Smooth muscle cell of the brain vasculature (primary cell): ENCODE data around the gene POLE3.
"Not testable (repeated sequence)": the region's sequence is repeated elsewhere in the genome, so short reads cannot be mapped to it uniquely, and the experiment has no call there.

Experiments used
- DNase-seq: peaks from one replicate; pipeline ENCODE4 v3.0.0-alpha.2; 2012; ENCODE audit warnings: low read depth, low spot score

Gene POLE3

GRCh38 chr9:113376634-113377567 is 33.6 kb downstream of the POLE3 start, which contains the start of gene HDHD3:
TSS of gene HDHD3 (minus strand) at chr9:113376986. CDS start at chr9:113374354, 2,632 bp downstream.
- DNase-seq = peak; percentile 21

GRCh38 chr9:113375057-113376023 is 35.1 kb downstream of the POLE3 start:
- no peak for DNase-seq

DNA sequence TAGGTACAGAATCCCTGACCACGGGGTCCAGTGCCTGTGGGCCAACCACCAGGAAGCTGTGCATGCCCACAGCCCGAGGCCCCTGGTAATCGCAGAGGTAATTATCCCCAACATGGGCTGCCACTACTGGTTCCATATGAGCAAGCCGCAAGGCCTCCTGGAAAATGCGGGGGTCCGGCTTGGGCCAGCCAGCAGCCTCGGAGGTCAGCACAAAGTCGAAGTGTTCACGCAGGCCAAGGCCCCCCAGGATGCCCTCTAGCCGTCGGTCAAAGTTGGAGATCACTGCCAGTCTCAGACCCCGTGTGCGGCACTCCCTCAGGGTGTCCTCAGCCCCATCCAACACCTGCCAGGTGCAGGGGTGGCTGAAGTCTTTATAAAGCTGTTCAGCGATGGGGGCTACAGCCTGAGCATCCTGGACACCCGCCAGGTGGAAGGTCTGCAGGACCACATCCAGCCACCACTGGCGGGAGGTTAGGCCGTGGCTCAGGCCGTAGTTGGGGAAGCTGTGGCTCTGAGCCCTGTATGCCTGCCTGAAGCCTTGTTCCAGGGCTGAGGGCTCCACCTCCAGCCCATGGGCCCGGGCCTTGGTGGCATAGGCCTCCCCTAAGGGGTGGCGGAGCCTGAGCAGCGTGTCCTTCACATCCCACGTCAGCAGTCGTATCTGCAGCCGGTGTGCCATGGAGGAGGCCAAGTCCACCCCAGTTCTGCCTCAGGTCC is 36.6 kb downstream of the POLE3 start:
- no peak for DNase-seq

DNA sequence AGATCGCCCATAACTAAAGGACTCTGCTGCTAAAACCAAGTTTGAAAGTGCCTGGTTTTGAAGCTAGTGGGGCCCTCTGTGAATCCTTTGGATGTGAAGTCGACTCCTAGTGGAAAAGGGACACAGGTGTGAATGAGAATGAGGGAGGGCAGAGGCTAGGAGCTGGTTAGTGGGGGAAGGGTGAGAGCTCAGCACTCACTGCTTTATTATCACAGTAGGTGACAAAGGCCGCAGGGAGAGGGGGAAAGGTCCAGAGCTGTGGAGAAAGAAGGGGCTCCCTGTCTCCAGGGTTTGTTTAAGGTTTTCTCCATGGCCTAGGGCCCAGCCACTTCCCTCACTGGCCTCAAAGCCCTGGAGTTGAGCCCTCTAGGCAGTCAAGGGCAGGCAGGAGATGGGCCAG is 37.2 kb downstream of the POLE3 start:
- no peak for DNase-seq

GRCh38 chr9:113372059-113372458 is 38.4 kb downstream of the POLE3 start:
- DNase-seq = no peak

DNA sequence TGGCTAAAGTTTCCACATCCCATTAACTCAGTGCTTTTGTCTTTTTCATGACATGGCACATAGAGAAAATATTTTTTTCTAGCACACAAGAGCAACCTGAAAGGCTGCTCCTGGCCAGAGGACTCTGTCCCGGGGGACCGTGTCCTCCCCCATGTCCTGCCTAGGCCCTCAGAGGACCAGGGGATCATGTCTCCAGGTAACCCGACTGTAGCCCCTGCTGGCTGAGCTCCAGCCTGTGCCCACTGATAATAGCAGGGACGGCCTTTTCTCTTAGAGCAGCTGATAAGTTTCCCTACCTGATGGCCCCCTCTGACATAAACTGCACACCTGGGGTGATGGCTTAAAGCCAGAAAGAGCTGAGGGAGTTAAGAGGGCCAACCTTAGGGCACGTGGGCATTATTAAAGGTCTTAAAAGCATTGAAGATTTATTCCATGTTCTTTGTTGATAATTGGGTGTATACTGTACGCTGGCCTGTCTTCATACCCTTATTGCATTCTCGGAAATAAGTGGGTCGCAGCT is 39.6 kb downstream of the POLE3 start:
- DNase-seq = no peak

- DNase-seq = no peak
Measured at GRCh38 chr9:113369855-113370140, 40.7 kb downstream of the POLE3 start.

DNA sequence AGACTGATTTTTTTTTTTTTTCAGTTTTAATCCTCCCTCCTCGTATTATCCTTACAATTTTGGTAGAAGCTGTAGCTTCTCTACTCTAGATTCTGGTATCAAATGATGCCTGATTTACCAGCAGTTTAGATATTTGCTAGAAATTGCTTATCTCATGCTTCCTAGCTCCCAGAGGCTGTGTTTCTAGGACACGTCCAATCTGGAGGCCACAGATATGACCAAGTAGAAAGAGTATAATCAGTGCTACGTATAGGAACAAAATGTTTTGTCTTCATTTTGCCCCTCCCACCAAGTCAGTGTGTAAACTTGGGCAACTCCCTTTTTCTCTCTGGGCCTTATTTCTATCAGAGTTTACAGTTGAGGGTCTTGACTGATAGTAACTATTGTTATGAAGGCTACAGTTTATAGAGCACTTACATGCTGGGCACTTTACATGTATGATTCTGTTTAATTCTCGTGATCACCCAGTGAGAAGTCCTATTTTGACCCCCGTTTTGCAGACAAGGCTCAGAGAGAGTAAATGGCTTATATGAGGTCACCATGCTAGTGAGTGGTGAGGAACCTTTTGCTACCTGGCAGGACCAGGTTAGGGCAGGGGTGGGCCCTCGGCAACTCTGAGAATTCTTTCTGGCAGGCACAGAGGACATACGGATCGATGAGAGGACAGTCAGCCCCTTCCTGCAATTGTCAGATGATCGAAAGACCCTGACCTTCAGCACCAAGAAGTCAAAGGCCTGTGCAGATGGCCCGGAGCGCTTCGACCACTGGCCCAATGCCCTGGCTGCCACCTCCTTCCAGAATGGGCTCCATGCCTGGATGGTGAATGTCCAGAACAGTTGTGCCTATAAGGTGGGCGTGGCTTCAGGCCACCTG is 41.3 kb downstream of the POLE3 start:
- no peak for DNase-seq

GRCh38 chr9:113368348-113368981 is 42.0 kb downstream of the POLE3 start:
- DNase-seq = no peak

GRCh38 chr9:113365652-113366051 is 44.8 kb downstream of the POLE3 start:
- DNase-seq = not testable (repeated sequence)

DNA sequence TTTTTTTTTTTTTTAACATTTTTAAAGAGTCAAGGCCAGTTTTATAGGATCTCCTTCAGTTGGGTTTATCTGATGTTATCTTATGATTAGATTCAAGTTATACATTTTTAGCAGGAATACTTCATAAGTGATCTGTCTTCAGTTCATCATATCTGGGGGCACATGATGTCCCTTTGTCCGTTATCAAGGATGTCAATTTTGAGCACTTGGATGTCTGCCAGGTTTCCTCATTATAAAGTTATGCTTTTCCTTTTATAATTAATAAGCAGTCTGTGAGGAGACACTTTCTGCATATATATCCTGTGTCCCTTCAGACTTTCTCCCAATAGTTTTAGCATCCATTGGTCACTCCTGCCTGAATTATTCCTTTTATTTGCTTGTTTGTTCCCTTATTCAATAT is 45.5 kb downstream of the POLE3 start:
- no peak for DNase-seq

DNA sequence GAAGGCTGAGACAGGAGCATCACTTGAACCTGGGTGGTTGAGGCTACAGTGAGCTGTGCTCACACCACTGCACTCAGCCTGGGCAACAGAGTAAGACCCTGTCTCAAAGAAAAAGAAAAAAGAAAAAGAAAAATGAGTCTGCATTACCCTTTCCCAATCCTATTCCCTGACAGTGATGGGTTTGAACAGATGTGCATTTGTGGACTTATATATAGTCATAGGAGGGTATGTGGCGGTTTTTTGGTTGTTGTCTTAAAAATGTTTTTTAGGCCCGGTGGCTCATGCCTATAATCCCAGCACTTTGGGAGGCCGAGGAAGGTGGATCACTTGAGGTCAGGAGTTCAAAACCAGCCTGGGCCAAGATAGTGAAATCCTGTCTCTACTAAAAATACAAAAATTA is 47.1 kb downstream of the POLE3 start:
- no peak for DNase-seq

DNA sequence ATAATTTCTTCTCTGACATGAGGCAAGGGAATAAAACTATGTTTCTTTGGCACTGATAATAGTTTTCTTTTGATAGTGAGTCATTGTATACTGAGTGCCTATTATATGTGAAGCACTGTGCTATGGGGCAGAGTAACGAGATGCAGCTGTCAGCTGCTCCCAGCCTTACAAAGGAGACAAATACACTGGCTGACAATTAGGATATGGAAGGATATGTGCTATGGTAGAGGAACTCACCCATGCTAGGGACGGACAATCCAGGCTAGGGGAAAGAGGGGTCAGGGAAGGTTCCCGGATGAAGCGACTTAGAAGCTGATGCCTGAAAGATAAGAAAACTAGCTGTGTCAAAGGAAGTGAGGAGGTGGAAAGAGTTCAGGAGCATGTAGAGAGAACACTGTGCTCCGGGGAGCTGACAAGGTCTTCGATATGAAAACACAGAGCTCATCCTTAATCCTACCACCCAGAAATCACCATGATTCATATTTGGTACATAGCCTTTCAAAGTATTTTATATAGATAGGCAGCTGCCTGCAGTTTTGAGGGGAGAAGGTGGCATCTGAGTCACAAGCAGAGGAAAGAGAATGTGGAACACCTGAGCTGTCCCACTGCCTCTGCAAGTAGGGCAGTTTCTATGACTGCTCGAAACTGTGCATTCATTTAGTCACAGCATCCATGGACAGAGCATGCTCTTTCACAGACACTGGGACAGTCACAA is 49.0 kb downstream of the POLE3 start:
- DNase-seq = no peak

DNA sequence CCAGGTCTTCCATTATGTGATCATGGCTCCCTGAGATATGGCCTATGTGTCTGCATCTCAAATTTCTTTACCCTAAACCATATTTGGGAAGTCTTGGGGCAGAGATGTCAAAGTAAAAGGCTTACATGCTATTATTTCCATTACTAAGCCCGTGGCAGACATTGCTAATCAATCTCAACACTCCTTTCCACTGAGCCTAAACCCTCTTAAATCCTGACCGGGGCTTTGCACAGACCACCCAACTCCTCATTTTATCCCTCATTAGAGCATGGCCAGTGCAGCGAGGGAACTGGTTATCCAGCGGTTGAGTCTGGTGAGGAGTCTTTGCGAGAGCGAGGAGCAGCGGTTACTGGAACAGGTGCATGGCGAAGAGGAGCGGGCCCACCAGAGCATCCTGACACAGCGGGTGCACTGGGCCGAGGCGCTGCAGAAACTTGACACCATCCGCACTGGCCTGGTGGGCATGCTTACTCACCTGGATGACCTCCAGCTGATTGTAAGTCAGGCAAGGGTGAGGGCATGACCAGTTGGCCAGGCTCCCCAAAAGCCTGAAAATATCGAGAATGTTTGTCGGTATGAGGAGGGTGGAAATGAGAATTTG is 50.1 kb downstream of the POLE3 start:
- DNase-seq = no peak

- no peak for DNase-seq
Measured at GRCh38 chr9:113359385-113359784, 51.1 kb downstream of the POLE3 start.
